HG03045 (cell line): Measurements from ENCODE around the gene TAF15.

ENCODE experiments used
- ATAC-seq: cut with Tn5 transposase; IDR thresholded peaks from one replicate; pipeline ENCODE4 v1.9.1; 2021; ENCODE audit warnings: mild to moderate bottlenecking, moderate library complexity; ENCODE audit not compliant: unreplicated experiment

Gene TAF15

GRCh38 chr17:35817196-35817595, 7.9 kb downstream of the TAF15 start:
- no peak for ATAC-seq

- ATAC-seq: no peak
Observed at GRCh38 chr17:35819455-35819854, 10.2 kb downstream of the TAF15 start.

- no peak for ATAC-seq
Observed at GRCh38 chr17:35821308-35821707, 12.0 kb downstream of the TAF15 start.

GRCh38 chr17:35825206-35825605, 15.9 kb downstream of the TAF15 start:
- no peak for ATAC-seq

- ATAC-seq: no peak
Observed at GRCh38 chr17:35841101-35841500, 31.8 kb downstream of the TAF15 start.

GRCh38 chr17:35841505-35841904, 32.2 kb downstream of the TAF15 start:
- ATAC-seq: no peak

- no peak for ATAC-seq
Observed at GRCh38 chr17:35842239-35842638, 33.0 kb downstream of the TAF15 start.

GRCh38 chr17:35843698-35844097, 34.4 kb downstream of the TAF15 start:
- ATAC-seq: no peak

- no peak for ATAC-seq
Observed at GRCh38 chr17:35844547-35844946, 35.3 kb downstream of the TAF15 start.

- ATAC-seq: no peak
Observed at GRCh38 chr17:35846055-35846809, 36.9 kb downstream of the TAF15 start.

- ATAC-seq: no peak
Observed at GRCh38 chr17:35847006-35847405, 37.7 kb downstream of the TAF15 start.

- ATAC-seq: no peak
Observed at GRCh38 chr17:35847633-35848373, 38.5 kb downstream of the TAF15 start.

GRCh38 chr17:35849469-35850348, 40.4 kb downstream of the TAF15 start:
- no peak for ATAC-seq

GRCh38 chr17:35855965-35856364, 46.7 kb downstream of the TAF15 start:
- no peak for ATAC-seq

GRCh38 chr17:35856603-35857002, 47.3 kb downstream of the TAF15 start:
- no peak for ATAC-seq

GRCh38 chr17:35864853-35865252, 55.6 kb downstream of the TAF15 start:
- no peak for ATAC-seq

- no peak for ATAC-seq
Observed at GRCh38 chr17:35865412-35866340, 56.4 kb downstream of the TAF15 start.

GRCh38 chr17:35866341-35866950, 57.2 kb downstream of the TAF15 start:
- no peak for ATAC-seq

GRCh38 chr17:35867574-35867973, 58.3 kb downstream of the TAF15 start:
- no peak for ATAC-seq

- ATAC-seq: no peak
Observed at GRCh38 chr17:35868737-35869136, 59.5 kb downstream of the TAF15 start, which contains the start of gene HEATR9. HEATR9 (minus strand) TSS chr17:35868891; CDS start chr17:35868742, 149 bp downstream.
